Mesenteric fat pad (tissue), 1 donor: ENCODE data around the gene IFNL3. TPM values are rescaled to one million over a fixed set of nuclear protein-coding genes. Genes with fewer than 3 reads are reported as not detected.
"Not testable (repeated sequence)": the region's sequence is repeated elsewhere in the genome, so short reads cannot be mapped to it uniquely, and the experiment has no call there.

Source experiments
- DNase-seq: peaks from one replicate; pipeline ENCODE4 v3.0.0-alpha.2; 2020; ENCODE audit warnings: low spot score
- total RNA-seq: library from RNA; stranded (reverse); fragmentation: NEBNext Ultra II Directional; extraction: Animal tissue kit (Norgen Biotek cat#: 25700); gene quantifications from one replicate; pipeline ENCODE4 v1.2.1, GENCODE V29; 2021
- donor health status: DM: yes; HTN: yes; CAD: no.

IFNL3 gene
- total RNA-seq, 1 donor from 2014 or later = not detected

DNA sequence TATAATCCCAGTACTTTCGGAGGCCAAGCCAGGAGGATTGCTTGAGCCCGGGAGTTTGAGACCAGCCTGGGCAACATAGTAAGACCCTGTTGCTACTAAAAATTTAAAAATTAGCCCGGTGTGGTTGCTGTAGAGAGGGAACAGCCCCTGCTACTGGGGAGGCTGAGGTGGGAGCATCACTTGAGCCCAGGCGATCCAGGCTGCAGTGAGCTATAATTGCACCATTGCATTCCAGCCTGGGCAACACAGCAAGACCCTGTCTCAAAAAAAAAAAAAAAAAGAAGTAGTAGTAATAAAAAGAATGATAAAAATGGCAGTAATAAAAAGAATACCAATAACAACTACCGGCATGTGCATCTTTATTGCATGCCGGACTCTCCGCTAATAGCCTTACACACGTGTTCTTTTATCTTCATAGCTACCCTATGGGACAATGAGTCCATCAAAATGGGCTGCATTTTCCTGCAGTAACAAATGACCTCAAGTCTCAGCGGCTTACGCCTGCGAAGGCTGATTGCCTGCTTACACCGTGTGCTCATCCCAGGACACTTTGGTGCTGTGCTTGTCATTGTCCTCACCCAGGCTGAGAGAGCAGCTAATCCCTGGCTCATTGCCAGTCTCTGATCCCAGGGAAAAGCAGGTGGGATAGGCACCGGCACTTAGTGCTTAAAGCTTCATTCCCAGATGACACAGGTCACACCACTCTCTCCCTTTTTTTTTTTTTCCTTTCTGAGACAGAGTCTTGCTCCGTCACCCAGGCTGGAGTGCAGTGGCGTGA, 26.4 kb downstream of the IFNL3 start:
- no peak for DNase-seq

DNA sequence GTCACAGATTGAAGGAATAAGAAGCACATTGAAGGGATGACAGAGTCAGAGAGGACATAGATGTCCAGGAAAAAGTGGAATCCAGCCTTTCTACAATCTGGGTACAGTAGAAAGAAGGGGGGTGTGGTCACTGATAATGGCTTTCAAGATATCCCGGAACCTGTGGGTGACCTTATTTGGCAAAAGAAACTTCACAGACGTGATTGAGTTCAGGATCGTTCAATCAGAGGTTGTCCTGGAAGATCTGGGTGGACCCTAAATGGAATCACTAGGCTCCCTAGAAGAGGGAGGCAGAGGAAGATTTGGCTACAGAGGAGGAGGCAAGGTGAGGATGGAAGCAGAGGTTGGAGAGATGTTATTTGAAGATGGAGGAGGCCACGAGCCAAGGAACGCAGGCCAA, 27.7 kb downstream of the IFNL3 start:
- DNase-seq = no peak

DNA sequence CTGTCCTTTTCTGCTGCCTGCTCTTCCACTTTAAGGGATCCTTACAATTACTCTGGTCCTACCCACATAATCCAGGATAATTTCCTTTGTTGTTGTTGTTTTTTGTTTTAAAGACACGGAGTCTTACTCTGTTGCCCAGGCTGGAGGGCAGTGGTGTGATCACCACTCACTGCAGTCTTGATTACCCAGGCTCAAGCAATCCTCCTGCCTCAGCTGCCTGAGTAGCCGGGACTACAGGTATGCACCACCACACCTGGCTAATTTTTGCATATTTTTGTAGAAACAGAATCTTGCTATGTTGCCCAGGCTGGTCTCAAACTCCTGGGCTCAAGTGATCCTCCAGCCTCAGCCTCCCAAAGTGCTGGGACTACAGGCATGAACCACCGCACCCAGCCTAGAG, 29.5 kb downstream of the IFNL3 start:
- DNase-seq = not testable (repeated sequence)

DNA sequence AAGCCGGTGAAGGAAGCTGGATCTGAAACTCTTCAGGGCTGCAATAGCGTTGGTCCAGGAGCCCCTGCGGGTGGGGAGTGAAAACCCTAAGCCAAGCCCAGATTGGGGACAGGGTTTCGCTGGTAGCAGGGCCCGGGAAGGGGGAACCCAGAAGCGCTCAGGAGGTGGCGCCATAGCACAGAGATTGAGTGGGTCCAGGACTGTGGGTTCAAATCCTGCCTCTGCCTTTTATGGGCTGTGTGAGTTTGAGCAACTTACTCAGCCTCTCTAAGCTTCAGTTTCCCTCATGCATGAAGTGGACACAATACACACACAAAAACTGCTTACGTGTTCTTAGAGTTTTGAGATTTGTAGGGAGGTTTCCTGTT, 32.4 kb downstream of the IFNL3 start:
- no peak for DNase-seq

DNA sequence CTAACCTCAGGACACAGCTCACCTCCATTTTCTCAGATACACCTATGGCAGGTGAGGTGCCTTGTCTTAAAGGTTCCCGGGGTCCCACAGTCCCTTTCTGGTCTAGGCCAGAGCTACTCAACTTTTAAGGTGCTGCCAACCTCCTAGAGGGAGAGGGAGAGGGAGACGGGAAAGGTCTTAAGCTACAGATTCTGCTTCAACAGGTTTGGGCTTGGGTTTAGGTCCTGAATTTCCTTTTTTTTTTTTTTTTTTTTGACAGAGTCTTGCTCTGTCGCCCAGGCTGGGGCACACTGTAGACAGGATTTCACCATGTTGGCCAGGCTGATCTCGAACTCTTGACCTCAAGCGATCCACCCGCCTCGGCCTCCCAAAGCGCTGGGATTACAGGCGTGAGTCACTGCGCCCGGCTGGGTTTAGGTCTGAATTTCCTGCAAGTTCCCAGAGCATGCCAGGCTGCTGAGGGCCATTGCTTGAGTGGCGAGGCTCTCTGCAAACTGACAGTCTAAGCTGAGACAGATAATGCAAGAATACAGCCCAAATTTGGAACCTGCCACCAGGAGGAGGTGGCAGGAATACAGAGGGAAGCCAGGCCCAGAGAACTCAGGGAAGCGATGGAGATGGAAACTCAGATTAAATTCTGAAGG, 33.0 kb downstream of the IFNL3 start:
- DNase-seq = no peak

DNA sequence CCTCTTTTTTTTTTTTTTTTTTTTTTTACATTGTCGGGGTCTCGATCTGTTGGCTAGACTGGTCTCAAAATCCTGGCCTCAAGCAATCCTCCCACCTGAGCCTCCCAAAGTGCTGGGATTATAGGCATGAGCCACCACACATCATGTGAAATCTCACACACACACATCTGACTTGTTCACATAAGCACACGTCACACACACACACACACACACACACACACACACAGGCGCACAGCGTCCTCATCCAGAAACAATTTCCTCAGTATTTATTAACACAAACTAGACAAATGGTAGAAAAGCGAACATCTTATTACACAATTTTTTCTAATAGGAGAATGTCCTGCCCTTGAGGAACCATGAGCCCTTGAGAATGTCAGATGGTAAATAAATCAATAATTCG, 35.6 kb downstream of the IFNL3 start:
- DNase-seq = no peak

DNA sequence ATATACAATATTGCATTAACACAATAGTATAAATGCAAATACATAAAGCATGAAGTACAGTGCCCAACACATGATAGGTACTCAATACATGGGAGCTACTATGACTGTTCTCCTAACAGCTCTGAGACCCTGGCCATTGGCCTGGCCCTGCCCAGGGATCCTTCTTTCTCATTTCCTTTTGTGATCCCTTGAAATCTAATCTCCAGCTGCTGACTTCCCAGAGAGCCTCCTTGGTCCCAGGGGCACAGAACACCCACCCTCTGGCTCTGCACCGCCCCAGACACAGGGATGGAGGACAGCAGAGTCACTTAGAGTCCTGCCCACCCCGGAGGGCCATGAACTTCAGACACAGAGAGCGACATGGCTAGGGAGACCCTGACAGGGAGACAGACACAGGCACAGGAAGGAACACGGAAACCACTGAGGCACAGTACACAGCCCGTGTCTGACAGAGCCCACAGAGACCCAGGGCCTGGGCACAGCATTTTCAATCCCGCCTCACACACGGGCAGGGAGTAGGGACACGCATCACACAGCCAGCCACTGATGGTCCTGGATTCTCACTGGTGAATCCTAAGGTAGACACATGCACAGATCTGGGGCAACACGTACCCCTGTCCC, 36.5 kb downstream of the IFNL3 start:
- no peak for DNase-seq

DNA sequence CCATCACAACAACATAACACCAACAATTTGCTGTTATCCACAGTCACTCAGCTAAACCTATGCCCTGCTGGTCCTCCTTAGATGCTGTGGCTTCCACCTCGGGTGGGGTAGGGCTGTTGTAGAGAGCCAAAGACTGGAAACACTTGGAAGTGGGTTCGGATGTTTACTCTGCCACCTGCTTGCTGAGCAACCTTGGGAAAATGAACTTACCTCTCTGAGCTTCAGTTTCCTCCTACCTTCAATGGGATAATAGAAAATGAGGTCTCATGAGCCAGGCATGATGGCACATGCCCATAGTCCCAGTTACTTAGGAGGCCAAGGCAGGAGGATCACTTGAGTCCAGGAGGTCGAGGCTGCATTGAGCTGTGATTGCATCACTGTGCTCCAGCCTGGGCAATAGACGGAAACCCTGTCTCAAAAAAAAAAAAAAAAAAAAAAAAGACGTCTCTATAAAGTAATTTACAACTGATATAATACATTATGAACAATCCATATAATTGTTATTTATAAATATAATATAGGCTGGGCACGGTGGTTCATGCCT, 37.4 kb downstream of the IFNL3 start:
- DNase-seq = no peak

DNA sequence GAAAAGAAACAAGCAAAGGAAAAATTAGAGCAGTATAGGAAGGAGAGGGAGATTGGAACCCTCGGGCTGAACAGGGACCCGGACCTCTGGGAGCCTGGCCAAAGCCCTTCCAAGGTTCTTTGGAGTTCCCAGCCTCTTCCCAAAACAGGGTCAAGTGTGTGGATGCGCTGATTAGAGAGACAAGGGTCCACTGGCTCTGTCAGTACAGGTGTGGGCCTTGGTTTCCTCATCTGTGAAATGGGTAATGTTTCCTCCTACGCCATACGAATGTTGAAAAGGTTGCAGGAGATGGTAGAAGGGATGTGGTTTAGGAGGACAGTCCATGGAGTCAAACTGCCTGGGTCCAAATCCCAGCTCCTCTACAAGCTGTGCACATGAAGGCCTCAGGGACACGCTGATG, 38.7 kb downstream of the IFNL3 start:
- no peak for DNase-seq

DNA sequence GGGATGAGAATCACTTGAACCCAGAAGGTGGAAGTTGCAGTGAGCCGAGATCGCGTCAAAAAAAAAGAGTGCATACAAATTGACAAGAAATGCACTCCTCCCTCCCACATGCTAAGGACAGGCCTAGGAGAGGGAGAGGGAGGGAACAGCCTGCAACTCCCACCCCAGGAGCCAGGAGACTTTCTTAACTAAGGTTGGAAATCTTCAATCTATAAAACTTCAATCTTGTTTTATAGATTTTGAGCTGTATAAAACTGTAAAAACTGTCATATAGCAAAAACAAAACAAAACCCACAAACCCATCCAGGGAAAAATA, 39.4 kb downstream of the IFNL3 start:
- DNase-seq = no peak

DNA sequence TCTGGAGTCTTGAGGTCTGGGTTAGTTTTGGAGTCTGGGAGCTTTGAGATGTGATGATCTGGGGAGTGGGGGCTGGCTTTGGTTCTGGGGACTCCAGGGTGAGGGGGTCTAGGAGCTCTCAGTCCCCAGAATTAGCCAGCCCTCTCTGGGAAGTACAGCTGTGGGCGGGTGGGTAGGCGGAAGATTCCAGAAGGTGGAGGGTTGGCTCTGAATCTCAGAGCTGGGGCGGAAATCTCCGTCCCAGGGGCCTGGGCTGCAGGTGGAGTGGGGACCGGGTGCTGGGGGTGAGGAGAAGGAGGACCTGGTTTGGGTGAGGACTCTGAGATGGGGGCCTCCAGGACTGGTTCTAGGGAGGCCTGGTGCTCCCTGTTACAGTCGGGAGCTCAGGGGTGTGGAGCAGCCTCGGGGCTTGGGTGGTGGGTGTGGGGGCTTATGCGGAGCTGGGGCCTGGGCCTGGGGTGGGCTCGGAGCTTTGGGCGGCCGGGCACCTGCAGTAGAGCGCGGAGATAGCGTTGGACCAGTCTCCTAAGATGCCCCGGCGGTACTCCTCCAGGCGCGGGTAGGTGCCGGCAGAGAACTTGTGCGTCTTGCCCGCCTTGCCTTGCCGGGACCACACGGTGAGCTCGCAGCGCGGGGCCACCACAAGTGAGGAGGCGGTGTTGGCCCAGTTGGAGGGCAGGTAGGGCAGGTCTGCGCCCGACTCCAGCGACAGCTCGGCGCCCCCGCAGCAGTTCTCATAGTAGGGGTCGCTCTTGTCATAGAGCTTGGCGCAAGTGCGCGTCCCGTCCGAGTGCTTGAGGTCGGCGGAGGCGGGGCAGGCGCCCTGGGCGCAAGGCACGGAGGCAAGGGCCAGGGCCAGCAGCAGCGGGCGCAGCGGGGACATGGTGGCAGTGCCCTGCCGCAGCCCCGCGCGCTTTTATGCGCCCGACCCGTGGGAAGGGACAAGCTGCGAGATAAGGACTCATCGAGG, 41.1 kb downstream of the IFNL3 start, which contains the start of gene SYCN:
TSS of gene SYCN (minus strand) at position 892 of the 970 bp plus-strand sequence. CDS start at position 883, 9 bp downstream.
- DNase-seq = no peak

DNA sequence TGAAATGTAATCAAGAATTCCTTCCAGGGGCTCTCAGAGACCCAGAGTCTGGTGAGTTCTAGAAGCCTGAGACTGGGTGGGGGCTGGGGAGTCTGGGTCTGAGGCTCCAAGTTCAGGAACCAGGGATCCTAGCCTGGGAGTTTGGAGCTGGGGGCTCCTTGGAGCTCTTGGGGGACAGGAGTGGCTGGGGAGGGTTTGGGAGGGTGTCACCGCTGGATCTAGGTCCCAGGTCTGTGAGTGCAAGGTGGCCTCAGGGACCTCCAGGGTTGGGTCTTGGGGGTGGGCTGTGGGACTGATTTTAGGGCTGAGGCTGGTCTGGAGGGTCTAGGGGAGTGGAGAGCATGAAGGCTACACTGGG, 41.8 kb downstream of the IFNL3 start:
- no peak for DNase-seq

DNA sequence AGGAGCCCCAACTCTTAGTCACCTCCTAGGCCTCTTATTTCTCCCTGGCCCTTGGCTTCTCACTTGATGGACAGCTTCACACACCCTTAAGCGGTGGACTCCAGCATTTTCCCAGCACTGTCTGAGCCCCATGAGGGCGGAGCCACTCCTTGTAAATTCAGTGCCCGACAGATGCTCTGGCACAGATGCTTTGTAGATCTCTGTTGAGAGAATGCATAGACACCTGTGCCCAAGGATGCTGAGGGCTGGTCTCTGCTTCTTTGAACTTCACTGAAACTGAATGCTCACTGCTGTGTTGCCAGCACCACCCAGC, 44.0 kb downstream of the IFNL3 start:
- DNase-seq = no peak

DNA sequence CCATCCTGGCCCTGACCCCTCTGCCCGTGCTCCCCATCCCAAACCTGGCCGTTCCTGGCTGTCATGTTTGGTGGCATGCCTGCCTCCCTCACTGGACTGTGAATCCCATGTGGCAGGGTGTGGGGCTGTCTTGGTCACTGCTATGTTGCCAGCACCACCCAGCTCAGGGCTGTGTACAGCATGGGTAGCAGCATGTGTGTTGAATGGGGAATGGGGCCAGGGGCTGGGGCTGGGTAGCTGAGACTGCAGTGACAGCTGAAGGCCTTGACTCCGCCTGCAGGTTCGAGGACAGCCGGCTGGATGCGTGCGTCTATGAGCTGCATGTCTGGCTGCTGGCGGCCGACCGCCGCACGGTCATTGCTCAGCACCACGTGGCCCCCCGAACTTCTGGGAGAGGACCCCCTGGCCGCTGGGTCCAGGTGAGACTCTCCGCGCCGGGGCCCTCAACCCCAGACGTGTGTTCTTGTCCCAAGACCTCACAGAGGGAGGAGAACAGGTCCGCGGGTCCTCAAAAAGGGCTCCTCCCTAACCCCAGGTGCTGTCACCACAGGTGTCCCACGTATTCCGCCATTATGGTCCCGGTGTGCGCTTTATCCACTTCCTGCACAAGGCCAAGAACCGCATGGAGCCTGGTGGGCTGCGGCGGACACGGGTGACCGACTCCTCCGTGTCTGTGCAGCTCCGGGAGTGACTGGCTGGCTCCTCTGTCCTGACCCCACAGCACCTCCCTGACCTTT, 44.6 kb downstream of the IFNL3 start:
- no peak for DNase-seq

DNA sequence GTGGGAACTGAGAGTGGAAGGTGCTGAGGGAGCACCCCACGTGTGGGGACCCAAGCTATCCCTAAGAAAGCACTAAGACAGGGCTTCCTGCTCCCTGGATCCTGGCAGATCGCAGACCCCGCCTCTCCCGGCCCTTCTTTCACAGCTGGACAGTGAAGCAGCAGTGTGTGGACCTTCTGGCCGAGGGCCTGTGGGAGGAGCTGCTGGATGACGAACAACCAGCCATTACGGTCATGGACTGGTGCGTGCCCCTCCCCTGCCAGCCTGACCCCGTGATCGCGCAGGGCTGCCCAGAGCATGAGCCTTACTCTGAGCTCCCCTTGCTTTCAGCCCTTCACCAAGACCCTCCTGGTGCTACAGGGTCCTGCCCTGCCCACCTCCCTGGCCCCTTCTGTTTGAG, 45.8 kb downstream of the IFNL3 start:
- DNase-seq = no peak

DNA sequence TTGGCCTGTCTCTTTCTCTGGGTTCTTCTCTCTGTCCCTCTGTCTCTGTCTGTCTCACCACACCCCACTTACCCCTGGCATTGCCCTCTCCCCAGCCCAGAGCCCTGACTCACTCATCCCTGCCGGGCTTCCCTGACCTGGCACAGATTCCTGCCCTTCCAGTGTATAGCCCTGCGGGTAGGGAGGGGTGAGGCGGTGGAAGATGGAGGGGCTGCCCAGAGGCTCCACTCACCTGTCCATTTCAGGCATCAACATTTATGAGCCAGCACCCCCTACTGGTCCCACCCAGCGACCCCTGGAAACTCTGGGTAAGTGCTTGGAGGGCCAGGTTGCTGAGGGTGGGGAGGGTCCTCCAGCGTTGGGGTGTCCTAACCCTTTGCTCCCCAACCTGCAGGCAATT, 47.0 kb downstream of the IFNL3 start:
- DNase-seq = no peak

DNA sequence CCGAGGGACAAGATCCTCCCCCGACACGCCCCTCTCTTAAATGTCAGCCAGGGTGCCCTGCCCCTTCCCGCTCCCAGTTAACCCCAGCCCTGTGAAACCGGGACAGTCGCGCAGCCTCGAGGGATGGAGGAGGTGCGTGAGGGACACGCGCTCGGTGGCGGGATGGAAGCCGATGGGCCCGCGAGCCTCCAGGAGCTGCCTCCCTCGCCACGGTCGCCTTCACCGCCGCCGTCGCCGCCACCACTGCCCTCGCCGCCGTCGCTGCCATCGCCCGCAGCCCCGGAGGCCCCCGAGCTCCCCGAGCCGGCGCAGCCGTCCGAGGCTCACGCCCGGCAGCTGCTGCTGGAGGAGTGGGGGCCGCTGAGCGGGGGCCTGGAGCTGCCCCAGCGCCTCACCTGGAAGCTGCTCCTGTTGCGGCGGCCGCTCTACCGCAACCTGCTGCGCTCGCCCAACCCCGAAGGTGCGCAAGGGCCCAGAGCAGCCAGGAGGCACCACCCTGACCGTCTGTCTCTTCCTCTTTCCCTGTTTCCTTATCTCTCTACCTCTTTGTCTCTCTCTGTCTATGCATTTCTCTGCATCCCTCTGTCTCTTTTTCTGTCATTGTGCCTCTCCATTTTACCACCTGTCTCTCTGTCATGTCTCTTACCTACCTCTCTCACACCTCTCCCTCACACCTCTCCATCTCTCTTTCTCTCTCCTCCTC, 47.8 kb downstream of the IFNL3 start, which contains the start of gene NCCRP1:
TSS of gene NCCRP1 (plus strand) at position 105 of the 703 bp plus-strand sequence. CDS start at position 124, 19 bp downstream.
- no peak for DNase-seq

DNA sequence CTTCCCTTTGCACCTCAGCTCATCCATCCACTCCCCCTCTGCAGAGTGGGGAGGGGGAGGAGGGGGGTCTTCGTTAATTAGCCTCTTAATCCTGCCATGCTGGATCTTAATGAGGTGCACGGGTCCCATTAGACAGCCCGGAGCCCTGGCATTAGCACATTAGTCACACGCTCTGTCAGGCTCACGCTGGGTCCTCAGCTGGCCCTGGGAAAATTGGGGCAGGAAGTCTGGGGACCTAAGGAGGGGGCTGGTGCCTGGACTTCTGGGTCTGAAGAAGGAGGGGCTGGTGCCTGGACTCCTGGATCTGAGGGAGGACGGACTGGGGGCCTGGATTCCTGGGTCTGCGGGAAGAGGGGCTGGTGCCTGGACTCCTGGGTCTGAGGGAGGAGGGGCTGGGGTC, 48.5 kb downstream of the IFNL3 start:
- no peak for DNase-seq

DNA sequence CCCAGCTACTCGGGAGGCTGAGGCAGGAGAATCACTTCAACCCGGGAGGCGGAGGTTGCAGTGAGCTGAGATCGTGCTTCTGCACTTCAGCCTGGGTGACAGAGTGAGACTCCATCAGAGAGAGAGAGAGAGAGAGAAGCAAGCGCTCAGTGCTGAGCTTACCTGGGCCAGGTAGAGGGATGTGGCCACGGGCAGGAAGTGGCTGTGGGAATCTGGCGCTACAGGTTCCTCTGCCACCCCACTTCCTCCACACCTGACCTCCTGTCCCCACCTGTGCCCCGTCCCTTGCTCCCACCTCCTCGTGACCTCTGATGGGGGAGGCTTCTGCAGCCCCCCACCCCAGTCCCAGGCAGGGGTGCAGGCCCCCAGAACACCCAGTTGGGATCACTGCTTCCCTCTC, 49.1 kb downstream of the IFNL3 start:
- DNase-seq = no peak
